AG09309 (cell line): ENCODE measurements around the gene P2RX1.

Source experiments
- DNase-seq: peaks from one replicate; pipeline ENCODE4 v3.0.0-alpha.2; 2010; ENCODE audit warnings: low read depth
- H3K4me3 ChIP-seq: 2 replicates; pipeline ENCODE4 v1.5.1; 2011; ENCODE audit warnings: mild to moderate bottlenecking, low read depth, low read length, moderate library complexity; ENCODE audit not compliant: control insufficient read depth
- TF ChIP-seq, protein P1 (sequence below): IDR thresholded peaks from 2 replicates; pipeline ENCODE4 v1.5.1; 2011; ENCODE audit warnings: mild to moderate bottlenecking, low read depth, low read length, inconsistent platforms; ENCODE audit not compliant: insufficient read depth, control insufficient read depth; ENCODE audit errors: missing control alignments

The P2RX1 gene

DNA sequence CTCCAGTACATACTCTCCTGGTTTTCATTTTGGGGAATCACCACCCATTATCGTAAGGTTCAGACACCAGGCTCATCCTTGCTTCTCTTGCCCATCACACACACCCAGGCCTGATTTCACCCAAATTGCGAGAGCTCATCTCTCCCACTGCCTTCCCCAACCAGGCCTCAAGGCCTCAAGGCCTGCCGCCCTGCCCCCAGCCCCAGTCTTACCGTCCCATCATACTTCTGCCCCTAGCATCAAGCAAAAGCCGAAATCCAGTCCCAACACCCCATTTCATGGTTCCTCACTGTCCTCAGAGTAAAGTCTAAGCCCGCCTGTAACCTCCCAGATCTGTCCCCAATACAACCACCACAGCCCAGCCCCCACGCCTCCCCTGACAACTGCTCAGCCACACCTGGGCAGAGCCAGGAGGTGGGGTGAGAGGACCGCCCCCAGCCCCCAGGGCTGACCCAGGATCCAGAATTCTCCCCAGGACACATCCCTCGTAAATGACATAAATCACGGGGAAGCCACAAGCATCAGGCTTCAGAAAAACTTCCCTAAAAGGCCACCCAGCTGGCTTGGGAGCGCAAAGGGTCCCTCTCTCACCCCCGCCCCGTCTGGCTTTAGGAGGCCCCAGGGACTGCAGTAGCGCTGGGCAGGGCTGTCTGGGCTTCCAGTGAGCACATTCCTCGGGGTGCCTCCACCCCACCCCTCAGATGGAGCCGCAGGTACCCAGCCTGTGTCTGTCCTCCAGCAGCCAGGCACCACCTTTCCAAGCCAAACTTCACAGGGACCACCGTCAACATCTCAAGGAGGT lies 9.6 kb upstream of the P2RX1 start:
- no peak overlapping the region for H3K4me3 ChIP-seq
- TF ChIP-seq, protein P1, sequence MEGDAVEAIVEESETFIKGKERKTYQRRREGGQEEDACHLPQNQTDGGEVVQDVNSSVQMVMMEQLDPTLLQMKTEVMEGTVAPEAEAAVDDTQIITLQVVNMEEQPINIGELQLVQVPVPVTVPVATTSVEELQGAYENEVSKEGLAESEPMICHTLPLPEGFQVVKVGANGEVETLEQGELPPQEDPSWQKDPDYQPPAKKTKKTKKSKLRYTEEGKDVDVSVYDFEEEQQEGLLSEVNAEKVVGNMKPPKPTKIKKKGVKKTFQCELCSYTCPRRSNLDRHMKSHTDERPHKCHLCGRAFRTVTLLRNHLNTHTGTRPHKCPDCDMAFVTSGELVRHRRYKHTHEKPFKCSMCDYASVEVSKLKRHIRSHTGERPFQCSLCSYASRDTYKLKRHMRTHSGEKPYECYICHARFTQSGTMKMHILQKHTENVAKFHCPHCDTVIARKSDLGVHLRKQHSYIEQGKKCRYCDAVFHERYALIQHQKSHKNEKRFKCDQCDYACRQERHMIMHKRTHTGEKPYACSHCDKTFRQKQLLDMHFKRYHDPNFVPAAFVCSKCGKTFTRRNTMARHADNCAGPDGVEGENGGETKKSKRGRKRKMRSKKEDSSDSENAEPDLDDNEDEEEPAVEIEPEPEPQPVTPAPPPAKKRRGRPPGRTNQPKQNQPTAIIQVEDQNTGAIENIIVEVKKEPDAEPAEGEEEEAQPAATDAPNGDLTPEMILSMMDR = no peak
- no peak for DNase-seq

DNA sequence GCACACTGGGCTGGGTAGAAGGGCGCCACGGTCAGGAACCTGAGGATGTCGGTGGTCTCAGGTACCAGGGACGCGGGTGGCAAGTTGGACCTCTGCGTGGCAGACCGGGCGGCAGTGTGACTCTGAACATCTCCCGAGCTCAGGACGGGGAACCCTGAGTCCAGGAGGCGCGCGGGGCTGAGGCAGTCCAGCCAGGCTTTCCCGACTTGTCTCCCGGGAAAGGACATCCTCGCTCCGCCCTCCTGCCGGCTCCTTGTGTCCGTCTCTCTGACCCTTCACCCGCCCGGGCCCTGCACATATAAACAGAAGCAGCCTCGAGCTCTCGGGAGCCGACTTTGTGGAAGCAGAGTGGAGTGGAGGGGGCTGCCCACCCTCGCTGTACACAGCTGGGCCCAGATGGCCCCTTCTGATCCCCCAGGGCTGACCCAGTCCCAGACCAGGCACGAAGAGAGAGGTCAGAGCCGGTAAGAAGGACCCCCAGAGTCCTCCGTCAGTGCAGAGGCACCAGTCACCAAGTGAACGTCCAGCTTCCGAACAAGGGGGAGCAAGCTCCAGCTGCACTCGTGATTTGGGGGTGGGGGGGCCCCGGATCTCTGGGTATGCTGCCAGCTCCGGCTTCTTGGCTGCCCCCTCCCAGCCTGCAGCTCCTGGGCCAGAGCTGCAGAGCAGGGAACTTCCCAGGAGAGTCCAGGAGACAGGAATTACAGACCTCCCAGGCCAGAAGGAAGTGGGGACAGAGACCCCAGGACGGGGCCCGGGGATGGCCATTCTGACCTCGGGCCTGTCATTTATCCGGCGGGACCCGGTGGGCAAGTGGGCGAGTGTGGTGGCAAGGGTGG lies 8.5 kb upstream of the P2RX1 start:
- TF ChIP-seq, protein P1 = no peak
- H3K4me3 ChIP-seq = no peak overlapping the region
- DNase-seq = no peak

GRCh38 chr17:3923466-3924190 lies 7.4 kb upstream of the P2RX1 start:
- DNase-seq = no peak
- TF ChIP-seq, protein P1 = no peak
- H3K4me3 ChIP-seq = no peak overlapping the region

GRCh38 chr17:3922765-3923164 lies 6.5 kb upstream of the P2RX1 start:
- TF ChIP-seq, protein P1 = no peak

GRCh38 chr17:3921502-3922319 lies 5.4 kb upstream of the P2RX1 start:
- DNase-seq = no peak
- no peak overlapping the region for H3K4me3 ChIP-seq
- TF ChIP-seq, protein P1 = no peak

More at GRCh38 chr17:3922765-3923164, 6.5 kb upstream of the P2RX1 start:
- no peak overlapping the region for H3K4me3 ChIP-seq
- no peak for DNase-seq

DNA sequence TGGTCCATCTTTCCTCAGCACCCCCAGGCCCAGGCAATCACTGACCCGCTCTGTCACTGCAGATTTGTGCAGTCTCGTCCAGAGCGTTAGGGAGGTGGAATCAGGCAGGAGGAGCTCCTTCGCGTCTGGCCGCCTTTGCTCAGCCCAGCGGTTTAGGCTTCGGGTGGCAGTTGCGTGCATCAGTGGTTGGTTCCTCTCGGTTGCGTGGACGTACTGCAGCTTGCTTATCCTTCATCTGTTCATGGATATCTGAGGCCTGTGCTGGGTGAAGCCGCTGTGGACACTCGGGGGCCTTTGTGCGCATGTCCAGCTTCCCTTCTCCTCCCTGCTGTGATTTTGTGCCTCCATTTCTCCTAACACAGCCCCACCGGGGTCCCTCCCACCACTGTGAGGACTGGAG lies 4.7 kb upstream of the P2RX1 start:
- TF ChIP-seq, protein P1 = no peak
- H3K4me3 ChIP-seq = no peak overlapping the region
- DNase-seq = no peak
